Inferior parietal cortex (tissue), 1 donor: ENCODE measurements around the gene TEDC1.
"Not testable (repeated sequence)": the region's sequence is repeated elsewhere in the genome, so short reads cannot be mapped to it uniquely, and the experiment has no call there.

ENCODE experiments used
- DNase-seq: peaks from one replicate; pipeline ENCODE4 v3.0.0-alpha.2; 2016; ENCODE audit errors: extremely low spot score

Gene TEDC1

GRCh38 chr14:105537580-105538474 lies 46.8 kb downstream of the TEDC1 start:
- peak; percentile 53 for DNase-seq

GRCh38 chr14:105538481-105539049 lies 47.5 kb downstream of the TEDC1 start:
- DNase-seq = no peak

- DNase-seq = no peak
These were observed 49.8 kb downstream of the TEDC1 start for GRCh38 chr14:105540811-105541210.

- DNase-seq = no peak
These were observed 50.3 kb downstream of the TEDC1 start for GRCh38 chr14:105541218-105541875.

- DNase-seq = not testable (repeated sequence)
These were observed 54.6 kb downstream of the TEDC1 start for GRCh38 chr14:105545676-105546075.

- not testable (repeated sequence) for DNase-seq
These were observed 55.4 kb downstream of the TEDC1 start for GRCh38 chr14:105546410-105546809.

- not testable (repeated sequence) for DNase-seq
These were observed 56.0 kb downstream of the TEDC1 start for GRCh38 chr14:105547072-105547471.

GRCh38 chr14:105547741-105548169 lies 56.7 kb downstream of the TEDC1 start:
- DNase-seq = no peak
